Umbilical cord (tissue), 2 donors: ENCODE results near the gene ZNF66. TPM values are rescaled to one million over a fixed set of nuclear protein-coding genes. Genes with fewer than 3 reads are reported as not detected.
"Not testable (repeated sequence)": the region's sequence is repeated elsewhere in the genome, so short reads cannot be mapped to it uniquely, and the experiment has no call there.

Source experiments
- DNase-seq: peaks from one replicate; pipeline ENCODE4 v3.0.0-alpha.2; 2015; ENCODE audit warnings: low spot score
- total RNA-seq: library from RNA; depleted of rRNA; stranded (reverse); fragments of >200 nt; gene quantifications from one replicate; pipeline ENCODE4 v1.2.3, GENCODE V29; 2014; ENCODE audit warnings: low replicate concordance; ENCODE audit not compliant: insufficient read depth

Gene ZNF66
- 10.1 TPM for total RNA-seq

- peak; percentile 99 for DNase-seq
Observed at GRCh38 chr19:20776083-20777076, at the start of gene ZNF66. Gene ZNF66 (plus strand): TSS chr19:20776304. CDS start chr19:20776448, 144 bp downstream.

GRCh38 chr19:20750169-20750568 is 25.9 kb upstream of the ZNF66 start:
- peak; percentile 37 for DNase-seq

GRCh38 chr19:20752291-20752690 is 23.8 kb upstream of the ZNF66 start:
- DNase-seq, result not testable (repeated sequence)

GRCh38 chr19:20769225-20769736 is 6.8 kb upstream of the ZNF66 start:
- not testable (repeated sequence) for DNase-seq

- no peak for DNase-seq
Observed at GRCh38 chr19:20787786-20788185, 11.7 kb downstream of the ZNF66 start.

GRCh38 chr19:20791806-20792205 is 15.7 kb downstream of the ZNF66 start:
- DNase-seq, result no peak

- DNase-seq, result not testable (repeated sequence)
Observed at GRCh38 chr19:20806311-20807262, 30.5 kb downstream of the ZNF66 start.

GRCh38 chr19:20840371-20840770 is 64.3 kb downstream of the ZNF66 start:
- DNase-seq, result no peak

Other genes with a start within 250 kb of the ZNF66 start
- 29.6 TPM for gene ZNF737, start 210.5 kb upstream of the ZNF66 start, total RNA-seq
- gene ZNF626, start 114.7 kb upstream of the ZNF66 start, total RNA-seq, result 29.1 TPM
- 45.3 TPM for gene ZNF85, start 146.9 kb downstream of the ZNF66 start, total RNA-seq
- 24.6 TPM for gene ZNF430, start 244.4 kb downstream of the ZNF66 start, total RNA-seq